GM18502 (cell line): ENCODE measurements around the gene PRCP.

ENCODE experiments used
- ATAC-seq: cut with Tn5 transposase; IDR thresholded peaks from one replicate; pipeline ENCODE4 v1.9.1; 2021; ENCODE audit warnings: mild to moderate bottlenecking; ENCODE audit not compliant: unreplicated experiment, poor library complexity

Gene PRCP

GRCh38 chr11:82791779-82792178 is 108.5 kb downstream of the PRCP start:
- ATAC-seq: no peak

- ATAC-seq: no peak
Measured at GRCh38 chr11:82790723-82791484, 109.3 kb downstream of the PRCP start.

DNA sequence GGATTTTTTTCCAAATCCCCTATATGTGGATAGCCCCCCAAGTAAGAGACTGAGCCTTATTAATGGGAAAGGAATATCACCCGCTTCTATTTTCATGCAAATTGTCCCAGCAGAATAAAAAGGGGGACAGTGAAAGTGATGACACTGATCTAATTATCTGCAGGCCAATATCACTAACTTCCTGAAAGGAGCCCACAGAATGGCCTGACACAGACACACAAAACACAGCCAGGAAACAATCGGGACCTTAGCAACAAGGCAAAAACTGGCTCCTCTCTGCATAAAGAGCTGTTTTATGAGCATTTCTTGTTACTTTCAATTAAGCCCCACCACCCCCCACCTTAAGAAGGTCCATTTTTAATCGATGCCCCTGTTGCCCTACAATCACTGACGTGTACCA is 112.2 kb downstream of the PRCP start:
- no peak for ATAC-seq

GRCh38 chr11:82786836-82787235 is 113.4 kb downstream of the PRCP start:
- ATAC-seq: no peak

GRCh38 chr11:82786001-82786400 is 114.2 kb downstream of the PRCP start:
- no peak for ATAC-seq

GRCh38 chr11:82782825-82783374 is 117.3 kb downstream of the PRCP start:
- ATAC-seq: no peak

DNA sequence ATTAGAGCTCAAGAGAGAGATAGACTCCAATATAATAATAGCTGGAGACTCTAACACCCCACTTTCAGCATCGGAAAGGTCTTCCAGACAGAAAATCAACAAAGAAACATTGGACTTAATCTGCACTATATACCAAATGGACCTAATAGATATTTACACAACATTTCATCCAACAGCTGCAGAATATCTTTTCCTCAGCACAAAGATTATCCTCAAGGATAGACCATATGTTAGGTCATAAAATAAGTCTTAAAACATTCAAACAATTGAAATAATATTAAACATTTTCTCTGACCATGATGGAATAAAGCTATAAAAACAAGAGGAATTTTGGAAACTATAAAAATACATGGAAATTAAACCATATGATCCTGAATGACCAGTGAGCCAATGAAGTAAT is 121.5 kb downstream of the PRCP start:
- ATAC-seq: no peak

GRCh38 chr11:82776377-82776776 is 123.9 kb downstream of the PRCP start:
- no peak for ATAC-seq

GRCh38 chr11:82775736-82776346 is 124.4 kb downstream of the PRCP start:
- peak; percentile 100 for ATAC-seq

- no peak for ATAC-seq
Measured at GRCh38 chr11:82775218-82775617, 125.0 kb downstream of the PRCP start.
